Small intestine (tissue), 7 donors: Measurements from ENCODE around the gene RBM19. TPM values are rescaled to one million over a fixed set of nuclear protein-coding genes. Genes with fewer than 3 reads are reported as not detected.

Experiments
- DNase-seq, 2 donors: peaks; one replicate each; pipeline versions ENCODE4 v3.0.0 to v3.0.0-alpha.2; 2013
- FAIRE-seq: peaks from 2 replicates; lab custom pipeline; 2012; peaks lifted over from hg19 to GRCh38; lab: Jason Lieb, UNC
- H3K27ac ChIP-seq, 3 donors: one replicate each; pipeline ENCODE4 v1.5.1; 2013; ENCODE audit warnings: low read length in 2 of 3, mild to moderate bottlenecking in 2 of 3, control low read depth in 1 of 3, inconsistent platforms in 1 of 3, low read depth in 1 of 3, moderate library complexity in 1 of 3
- H3K27me3 ChIP-seq, 3 donors: one replicate each; pipeline ENCODE4 v1.6.1; 2013; ENCODE audit warnings: low read length in 3 of 3, inconsistent platforms in 1 of 3; ENCODE audit not compliant: control insufficient read depth in 3 of 3, insufficient read depth in 3 of 3
- H3K36me3 ChIP-seq, 3 donors: one replicate each; pipeline ENCODE4 v1.6.1; 2013; ENCODE audit warnings: low read length in 3 of 3, inconsistent platforms in 1 of 3, low read depth in 1 of 3, mild to moderate bottlenecking in 1 of 3, moderate library complexity in 1 of 3; ENCODE audit not compliant: control insufficient read depth in 3 of 3, insufficient read depth in 2 of 3
- H3K4me1 ChIP-seq, 3 donors: one replicate each; pipeline ENCODE4 v1.6.1; 2013; ENCODE audit warnings: low read length in 2 of 3, inconsistent platforms in 1 of 3, low read depth in 1 of 3, mild to moderate bottlenecking in 1 of 3, moderate library complexity in 1 of 3; ENCODE audit not compliant: control insufficient read depth in 3 of 3, insufficient read depth in 2 of 3
- H3K4me3 ChIP-seq, 3 donors: one replicate each; pipeline ENCODE4 v1.5.1; 2013; ENCODE audit warnings: low read length in 3 of 3, control low read depth in 1 of 3, inconsistent platforms in 1 of 3, low read depth in 1 of 3, mild to moderate bottlenecking in 1 of 3, moderate library complexity in 1 of 3
- H3K9me3 ChIP-seq, 2 donors: one replicate each; pipeline ENCODE4 v1.6.1; 2013; ENCODE audit warnings: low read depth in 1 of 2, low read length in 1 of 2; ENCODE audit not compliant: control insufficient read depth in 2 of 2, insufficient read depth in 1 of 2
- WGBS, 3 donors: extraction: QIAGEN DNeasy Blood & Tissue Kit; methylation state at CpG; one replicate each; pipeline ENCODE4 v1.1.7; 2013; 5-methylcytosine and 5-hydroxymethylcytosine counted together
- polyA plus RNA-seq, 4 donors: library from polyadenylated mRNA; stranded (reverse) in 3 of 4; unstranded in 1 of 4; fragments of 200-250 nt in 3 of 4; fragments of 120-200 nt in 1 of 4; gene quantifications; one replicate each; pipeline versions ENCODE4 v1.2.1 to v1.2.3, GENCODE V29; 2013
- donor health status: healthy with polysubstance abuse.
- donor health status: control.
- donor health status: control.
- donor health status: Bipolar disorder and iron deficiency.
- donor health status: healthy.

The RBM19 gene
- polyA plus RNA-seq, 4 donors: 10.0 to 23.5 (median 14.6) TPM

DNA sequence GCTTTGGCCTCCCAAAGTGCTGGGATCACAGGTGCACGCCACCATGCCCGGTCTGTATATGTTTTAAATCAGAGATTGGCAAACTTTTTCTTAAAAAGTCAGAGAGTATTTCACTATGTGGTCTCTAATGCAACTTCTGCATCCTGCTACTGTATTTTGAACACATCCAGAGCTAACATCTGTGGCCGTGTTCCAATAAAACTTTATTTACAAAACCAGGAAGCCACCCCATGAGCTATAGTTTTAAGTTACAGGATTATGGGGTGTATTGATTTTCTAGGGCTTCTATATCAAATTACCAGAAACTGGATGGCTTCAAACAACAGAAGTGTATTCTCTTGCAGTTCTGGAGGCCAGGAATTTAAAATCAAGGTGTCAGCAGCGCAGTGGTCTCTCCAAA, 5.3 kb upstream of the RBM19 start:
- Histone ChIP-seq H3K27me3 (peaks cover 0 to 8% (median 4%) of the 10 kb centered on the region in 3 donors), H3K36me3 (no peaks in the 10 kb centered on the region), H3K27ac (no peak overlapping the region), H3K4me1 (no peaks in the 10 kb centered on the region), H3K9me3 (no peaks in the 10 kb centered on the region), H3K4me3 (no peak overlapping the region)
- FAIRE-seq (no peak), DNase-seq (no peak)
- 86 to 90% (median 90%) methylated on average over 4 of the region's 4 CpGs for WGBS, 3 donors

DNA sequence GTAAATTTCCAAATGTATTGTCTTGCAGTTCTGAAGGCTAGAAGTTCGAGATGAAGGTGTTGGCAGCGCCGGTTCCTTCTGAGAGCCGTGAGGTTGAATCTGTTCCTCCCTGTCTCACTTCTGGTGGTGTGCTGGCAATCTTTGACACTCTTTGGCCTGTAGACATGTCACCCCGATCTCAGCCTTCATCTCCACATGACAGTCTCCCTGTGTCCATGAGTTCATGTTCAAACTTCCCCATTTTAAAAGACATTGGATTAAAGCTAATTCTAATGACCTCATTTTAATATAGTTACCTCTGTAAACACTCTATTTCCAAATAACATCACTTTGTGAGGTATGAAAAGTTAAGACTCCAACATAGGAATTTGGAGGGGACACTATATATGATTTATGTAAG, 4.1 kb upstream of the RBM19 start:
- peaks cover 0 to 8% (median 4%) of the 10 kb centered on the region in 3 donors for H3K27me3 ChIP-seq
- 80 to 87% (median 82%) methylated on average over 5 of the region's 5 CpGs for WGBS, 3 donors

DNA sequence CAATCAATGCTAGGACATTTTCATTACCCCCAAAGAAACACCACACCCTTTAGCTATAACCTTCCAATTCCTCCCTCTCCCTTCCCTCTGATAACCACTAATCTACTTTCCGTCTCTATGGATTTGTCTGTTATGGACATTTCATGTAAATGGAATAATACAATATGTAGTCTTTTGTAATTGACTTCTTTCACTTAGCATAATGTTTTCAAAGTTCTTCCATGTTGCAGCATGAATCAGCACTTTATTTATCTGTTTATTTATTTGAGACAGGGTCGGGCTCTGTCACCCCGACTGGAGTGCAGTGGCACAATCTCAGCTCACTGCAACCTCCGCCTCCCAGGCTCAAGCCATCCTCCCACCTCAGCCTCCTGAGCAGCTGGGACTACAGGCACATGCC, 1.2 kb upstream of the RBM19 start:
- Histone ChIP-seq H3K27ac (no peak overlapping the region), H3K4me3 (no peak overlapping the region), H3K27me3 (peaks cover 0 to 4% (median 0%) of the 10 kb centered on the region in 3 donors), H3K9me3 (no peaks in the 10 kb centered on the region), H3K4me1 (peaks cover 0 to 8% (median 3%) of the 10 kb centered on the region in 3 donors), H3K36me3 (no peaks in the 10 kb centered on the region)
- DNase-seq: no peak
- no peak for FAIRE-seq
- WGBS, 3 donors: 74 to 89% (median 89%) methylated on average over 4 of the region's 4 CpGs

More for the DNA sequence above, 4.1 kb upstream of the RBM19 start:
- Histone ChIP-seq H3K36me3 (no peaks in the 10 kb centered on the region), H3K9me3 (no peaks in the 10 kb centered on the region), H3K27ac (no peak overlapping the region), H3K4me1 (peaks cover 0 to 3% (median 3%) of the 10 kb centered on the region in 3 donors), H3K4me3 (no peak overlapping the region)
- FAIRE-seq: no peak
- no peak for DNase-seq

DNA sequence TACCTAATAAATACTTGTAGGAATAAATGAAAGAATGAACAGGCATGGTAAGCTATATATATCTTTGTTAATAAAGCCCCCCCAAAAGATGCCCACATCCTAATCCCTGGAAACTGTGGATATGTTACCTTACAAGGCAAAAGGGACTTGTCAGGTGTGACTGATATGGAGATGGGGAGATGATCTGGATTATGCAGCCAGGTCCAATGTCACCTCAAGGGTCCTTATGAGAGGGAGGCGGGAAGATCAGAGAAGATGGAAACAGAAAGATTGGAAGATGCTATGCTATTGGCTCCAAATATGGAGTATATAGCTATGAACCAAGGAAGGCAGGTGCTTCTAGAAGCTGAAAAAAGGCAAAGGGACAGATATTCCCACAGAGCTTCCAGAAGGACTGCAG, 3.4 kb downstream of the RBM19 start:
- DNase-seq: no peak
- Histone ChIP-seq H3K27ac (no peak overlapping the region), H3K4me1 (peaks cover 0 to 8% (median 3%) of the 10 kb centered on the region in 3 donors), H3K4me3 (no peak overlapping the region), H3K9me3 (no peaks in the 10 kb centered on the region), H3K27me3 (no peaks in the 10 kb centered on the region), H3K36me3 (peaks cover 13 to 41% (median 17%) of the 10 kb centered on the region in 3 donors)
- WGBS, 3 donors: 95 to 100% (median 96%) methylated on average over 1 of the region's 1 CpG
- no peak for FAIRE-seq

DNA sequence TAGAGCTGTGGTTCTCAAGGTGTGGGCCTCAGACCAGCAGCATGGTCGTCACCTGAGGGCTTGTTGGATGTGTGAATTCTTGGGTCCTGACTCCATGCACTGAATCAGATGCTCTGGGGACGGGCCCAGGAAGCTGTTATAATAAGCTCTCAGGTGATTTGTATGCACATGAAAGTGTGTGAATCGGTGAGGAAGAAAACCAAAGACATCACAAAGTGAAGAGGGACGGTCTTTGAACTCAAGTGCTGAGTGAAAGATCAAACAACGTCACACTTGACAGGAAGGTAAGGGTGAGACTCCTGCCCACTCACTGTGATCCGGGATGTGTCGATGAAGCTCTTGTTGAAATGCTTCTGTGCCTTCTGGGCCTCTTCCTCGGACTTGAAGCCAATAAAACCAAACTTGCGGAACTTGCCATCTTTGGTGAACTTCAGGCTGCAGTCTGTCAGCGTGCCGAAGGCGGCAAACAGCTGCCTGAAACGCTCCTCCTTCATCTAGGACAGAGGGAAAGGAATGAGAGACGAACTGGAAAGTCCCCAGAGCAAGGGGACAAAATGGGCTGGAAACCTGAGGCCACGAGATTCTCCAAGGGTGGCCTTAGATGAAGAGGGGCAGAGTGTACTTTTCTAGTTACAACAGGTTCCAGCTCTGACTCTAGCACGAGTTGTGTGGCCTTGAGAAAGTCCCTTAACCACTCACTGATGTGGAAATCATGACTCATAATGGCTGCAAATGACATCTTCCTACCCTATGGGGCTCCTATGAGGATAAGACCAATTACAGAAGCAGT, 4.0 kb downstream of the RBM19 start:
- Histone ChIP-seq H3K27ac (no peak overlapping the region), H3K4me3 (no peak overlapping the region), H3K4me1 (peaks cover 0 to 8% (median 3%) of the 10 kb centered on the region in 3 donors), H3K27me3 (no peaks in the 10 kb centered on the region), H3K9me3 (no peaks in the 10 kb centered on the region), H3K36me3 (peaks cover 16 to 46% (median 17%) of the 10 kb centered on the region in 3 donors)
- DNase-seq (no peak), FAIRE-seq (no peak)
- WGBS, 3 donors: 76 to 83% (median 77%) methylated on average over 16 of the region's 16 CpGs

DNA sequence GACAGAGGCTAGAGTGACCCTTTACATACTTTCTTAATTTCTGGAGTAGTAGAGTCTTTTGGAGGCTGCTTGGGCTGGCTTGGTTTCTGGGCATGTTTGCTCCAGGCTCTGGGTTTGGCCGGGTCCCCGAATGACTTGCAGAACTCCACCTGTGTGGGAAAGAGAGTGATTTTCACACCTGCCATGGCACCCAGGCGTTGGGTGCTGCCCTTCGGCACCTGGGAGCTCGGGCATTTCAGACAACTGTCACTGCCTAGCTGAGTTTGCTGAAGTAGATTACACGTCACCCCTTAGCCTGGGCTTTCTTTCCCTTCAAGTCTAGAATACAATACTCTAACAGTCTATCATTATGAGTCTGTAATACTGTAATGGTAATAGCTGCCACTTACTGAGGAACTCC, 6.1 kb downstream of the RBM19 start:
- Histone ChIP-seq H3K36me3 (peaks cover 21 to 57% (median 23%) of the 10 kb centered on the region in 3 donors), H3K27ac (no peak overlapping the region), H3K27me3 (no peaks in the 10 kb centered on the region), H3K4me1 (peaks cover 0 to 3% (median 0%) of the 10 kb centered on the region in 3 donors), H3K9me3 (no peaks in the 10 kb centered on the region), H3K4me3 (no peak overlapping the region)
- no peak for DNase-seq
- no peak for FAIRE-seq
- 91 to 95% (median 95%) methylated on average over 6 of the region's 6 CpGs for WGBS, 3 donors

DNA sequence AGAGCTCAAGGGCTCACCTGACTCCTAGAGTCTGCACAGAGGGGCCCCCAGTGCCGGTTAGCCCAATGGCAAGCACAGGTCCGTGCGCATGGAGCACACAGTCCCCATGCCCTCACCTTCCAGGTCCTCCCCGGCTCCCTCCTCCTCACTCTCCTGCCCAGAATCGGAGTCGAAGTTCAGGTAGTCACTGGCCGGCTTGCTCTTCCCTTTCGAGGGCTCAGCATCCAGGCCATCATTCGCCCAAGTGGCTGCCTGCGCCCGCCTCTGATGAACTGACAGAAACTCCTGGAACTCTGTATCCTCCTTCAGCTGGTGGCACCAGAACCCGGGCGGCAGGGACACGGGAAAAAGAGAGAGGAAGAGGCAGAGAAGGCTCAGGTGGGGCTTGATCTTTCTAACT, 7.0 kb downstream of the RBM19 start:
- H3K36me3 ChIP-seq: peaks cover 23 to 61% (median 25%) of the 10 kb centered on the region in 3 donors
- FAIRE-seq: no peak
- WGBS, 3 donors: 96% methylated on average over 14 of the region's 14 CpGs

DNA sequence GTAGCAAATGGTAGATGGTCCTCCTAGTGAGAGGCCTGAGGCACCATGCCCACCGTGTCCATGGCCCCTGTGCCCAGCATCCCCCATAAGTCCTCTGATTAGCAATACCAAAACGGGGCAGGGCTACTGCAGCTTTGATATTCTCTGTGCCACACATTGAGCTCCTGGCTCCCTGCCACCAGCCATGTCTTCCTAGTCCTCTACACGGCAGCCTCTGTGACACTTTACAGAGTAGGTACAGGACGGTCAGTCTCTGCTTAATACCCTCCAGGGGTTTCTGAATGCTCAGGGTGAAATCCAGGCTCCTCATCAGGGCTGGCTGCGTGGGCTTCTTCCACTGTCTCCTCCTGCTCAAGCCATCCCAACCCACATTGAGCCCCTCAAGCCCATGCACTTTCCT, 8.0 kb downstream of the RBM19 start:
- 84 to 88% (median 85%) methylated on average over 5 of the region's 5 CpGs for WGBS, 3 donors
- Histone ChIP-seq H3K27me3 (no peaks in the 10 kb centered on the region), H3K4me1 (no peaks in the 10 kb centered on the region), H3K27ac (no peak overlapping the region), H3K36me3 (peaks cover 23 to 61% (median 25%) of the 10 kb centered on the region in 3 donors), H3K9me3 (no peaks in the 10 kb centered on the region), H3K4me3 (no peak overlapping the region)
- no peak for DNase-seq
- no peak for FAIRE-seq

More for the DNA sequence above, 7.0 kb downstream of the RBM19 start:
- H3K27ac ChIP-seq: no peak overlapping the region
- no peaks in the 10 kb centered on the region for H3K4me1 ChIP-seq
- H3K9me3 ChIP-seq: no peaks in the 10 kb centered on the region
- DNase-seq: no peak
- H3K4me3 ChIP-seq: no peak overlapping the region
- no peaks in the 10 kb centered on the region for H3K27me3 ChIP-seq
